HFF-Myc (cell line): ENCODE data around the gene CPA3.
A peak's percentile ranks its signal among the peaks of the same experiment; 100 is the strongest.

Source experiments
- DNase-seq: peaks from one replicate; pipeline ENCODE4 v3.0.0-alpha.2; 2011; ENCODE audit warnings: low read depth; ENCODE audit errors: extremely low read depth
- H3K4me3 ChIP-seq: replicated peaks from 2 replicates; pipeline ENCODE4 v1.5.1; 2011; ENCODE audit warnings: low read depth, mild to moderate bottlenecking, control low read depth, low read length
- TF ChIP-seq, protein P1 (sequence below): IDR thresholded peaks from 2 replicates; pipeline ENCODE4 v1.5.1; 2012; ENCODE audit warnings: mild to moderate bottlenecking, low read depth, low read length, control low read depth; ENCODE audit errors: missing control alignments

CPA3 gene

DNA sequence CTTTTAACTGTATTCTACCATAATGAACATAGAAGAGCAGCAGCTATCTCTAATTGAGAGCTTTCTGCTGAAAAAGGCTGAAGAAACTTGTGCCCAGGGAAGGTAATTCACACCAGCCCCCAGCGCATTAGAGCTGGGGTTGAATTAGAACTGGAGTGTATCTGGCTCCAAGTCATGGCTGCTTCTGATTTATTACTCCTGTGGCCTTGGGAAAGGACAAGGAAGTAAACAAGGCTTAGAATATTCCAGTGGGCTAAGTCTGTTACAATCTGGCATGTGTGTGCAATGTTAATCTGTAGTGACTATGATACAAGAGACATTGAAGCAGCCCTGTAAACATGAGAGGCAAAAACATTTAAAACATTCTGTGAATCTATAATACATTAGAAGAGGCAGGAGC lies 18.1 kb downstream of the CPA3 start:
- H3K4me3 ChIP-seq = no peak overlapping the region
- DNase-seq = no peak
- TF ChIP-seq, protein P1, sequence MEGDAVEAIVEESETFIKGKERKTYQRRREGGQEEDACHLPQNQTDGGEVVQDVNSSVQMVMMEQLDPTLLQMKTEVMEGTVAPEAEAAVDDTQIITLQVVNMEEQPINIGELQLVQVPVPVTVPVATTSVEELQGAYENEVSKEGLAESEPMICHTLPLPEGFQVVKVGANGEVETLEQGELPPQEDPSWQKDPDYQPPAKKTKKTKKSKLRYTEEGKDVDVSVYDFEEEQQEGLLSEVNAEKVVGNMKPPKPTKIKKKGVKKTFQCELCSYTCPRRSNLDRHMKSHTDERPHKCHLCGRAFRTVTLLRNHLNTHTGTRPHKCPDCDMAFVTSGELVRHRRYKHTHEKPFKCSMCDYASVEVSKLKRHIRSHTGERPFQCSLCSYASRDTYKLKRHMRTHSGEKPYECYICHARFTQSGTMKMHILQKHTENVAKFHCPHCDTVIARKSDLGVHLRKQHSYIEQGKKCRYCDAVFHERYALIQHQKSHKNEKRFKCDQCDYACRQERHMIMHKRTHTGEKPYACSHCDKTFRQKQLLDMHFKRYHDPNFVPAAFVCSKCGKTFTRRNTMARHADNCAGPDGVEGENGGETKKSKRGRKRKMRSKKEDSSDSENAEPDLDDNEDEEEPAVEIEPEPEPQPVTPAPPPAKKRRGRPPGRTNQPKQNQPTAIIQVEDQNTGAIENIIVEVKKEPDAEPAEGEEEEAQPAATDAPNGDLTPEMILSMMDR = no peak

GRCh38 chr3:148884261-148884660 lies 19.2 kb downstream of the CPA3 start:
- H3K4me3 ChIP-seq = no peak overlapping the region

GRCh38 chr3:148889828-148890227 lies 24.7 kb downstream of the CPA3 start:
- TF ChIP-seq, protein P1 = no peak
- no peak for DNase-seq
- H3K4me3 ChIP-seq = no peak overlapping the region

More at GRCh38 chr3:148884261-148884660, 19.2 kb downstream of the CPA3 start:
- TF ChIP-seq, protein P1 = no peak
- DNase-seq = peak; percentile 24

- no peak overlapping the region for H3K4me3 ChIP-seq
- no peak for DNase-seq
- TF ChIP-seq, protein P1 = no peak
Observed at GRCh38 chr3:148896062-148896461, 31.0 kb downstream of the CPA3 start.

DNA sequence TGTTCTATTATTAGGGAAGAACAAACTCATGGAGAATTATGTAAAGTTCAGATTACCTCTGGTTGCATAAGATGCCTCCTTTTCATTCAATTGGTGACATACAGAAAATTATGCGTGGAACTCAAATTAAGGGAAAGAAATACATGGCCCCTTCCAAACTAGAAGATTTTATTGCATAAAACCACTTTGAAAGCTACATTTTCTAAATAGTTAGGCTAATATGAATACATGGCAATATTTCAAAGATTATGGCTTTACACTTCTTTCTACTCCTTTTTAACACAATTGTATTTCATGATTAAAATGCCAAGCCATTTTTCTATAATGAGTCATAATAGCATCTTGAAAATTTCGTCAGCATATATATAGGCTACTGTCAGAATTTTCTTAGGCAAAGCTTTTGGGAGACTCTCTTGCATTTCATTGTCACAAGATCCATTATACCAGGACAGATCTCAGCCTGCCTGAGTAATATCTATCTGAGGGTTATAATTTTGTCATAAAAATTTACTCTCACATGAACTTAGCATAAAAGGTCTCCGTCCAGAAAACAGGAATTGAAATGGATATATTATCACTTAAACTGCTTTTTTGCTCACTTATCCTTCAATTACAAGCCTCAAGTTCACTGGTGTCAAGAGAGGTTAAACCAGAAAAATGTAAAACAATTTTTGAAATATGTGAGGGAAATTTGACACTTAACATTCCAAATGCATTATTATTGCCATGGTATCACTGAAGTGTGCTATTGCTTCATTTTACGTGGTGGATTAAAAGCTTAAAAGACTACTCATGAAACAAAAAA lies 37.1 kb downstream of the CPA3 start:
- no peak overlapping the region for H3K4me3 ChIP-seq
- DNase-seq = no peak
- TF ChIP-seq, protein P1 = no peak

DNA sequence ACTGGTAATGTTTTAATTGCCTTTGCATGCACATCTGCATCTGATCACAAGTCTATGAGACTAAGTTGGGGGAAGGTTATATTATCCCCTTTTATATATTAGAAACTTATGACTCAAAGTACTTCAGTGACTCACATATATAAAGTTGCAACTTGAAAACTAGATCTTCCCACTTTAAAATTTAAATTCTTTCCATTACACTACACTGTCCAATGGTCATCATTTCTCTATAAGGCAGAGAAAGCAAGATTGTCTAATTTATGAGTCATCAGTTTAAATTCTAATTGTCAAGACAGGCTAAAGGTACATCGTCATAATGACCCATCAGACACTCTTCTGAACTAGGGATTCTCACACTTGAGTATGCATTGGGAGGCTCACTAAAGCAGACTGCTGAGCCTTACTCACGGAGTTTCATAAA lies 37.9 kb downstream of the CPA3 start:
- no peak overlapping the region for H3K4me3 ChIP-seq
- TF ChIP-seq, protein P1 = no peak
- peak; percentile 35 for DNase-seq
